GM12873 (cell line): ENCODE data around the gene MDFI.

Source experiments
- CTCF ChIP-seq: IDR thresholded peaks from 2 replicates; pipeline ENCODE4 v1.5.1; 2012; ENCODE audit warnings: low read depth, mild to moderate bottlenecking, moderate library complexity, low read length, control low read depth; ENCODE audit not compliant: insufficient read depth; ENCODE audit errors: missing control alignments

Gene MDFI

GRCh38 chr6:41699063-41699462 lies 60.8 kb downstream of the MDFI start:
- no peak for TF ChIP-seq CTCF

GRCh38 chr6:41700463-41701347 lies 62.4 kb downstream of the MDFI start:
- TF ChIP-seq CTCF = no peak

- TF ChIP-seq CTCF = no peak
Observed at GRCh38 chr6:41702089-41702745, 63.9 kb downstream of the MDFI start.

GRCh38 chr6:41702771-41703494 lies 64.7 kb downstream of the MDFI start:
- no peak for TF ChIP-seq CTCF
